Parathyroid adenoma (tissue), 2 donors: ENCODE measurements around the gene SLC24A4.

Experiments used
- H2AFZ ChIP-seq: fragments of 300-600 bp; sonication (generic); one replicate; pipeline ENCODE4 v1.7.0; 2017; ENCODE audit warnings: antibody characterized with exemption, mild to moderate bottlenecking
- H3K27ac ChIP-seq: fragments of 300-600 bp; sonication (generic); one replicate; pipeline ENCODE4 v1.7.0; 2017
- H3K27me3 ChIP-seq: fragments of 300-600 bp; sonication (generic); one replicate; pipeline ENCODE4 v1.7.0; 2017; ENCODE audit warnings: low read length; ENCODE audit not compliant: control insufficient read depth, insufficient read depth
- H3K36me3 ChIP-seq: fragments of 300-600 bp; sonication (generic); one replicate; pipeline ENCODE4 v1.7.0; 2017; ENCODE audit warnings: low read length; ENCODE audit not compliant: control insufficient read depth, insufficient read depth
- H3K4me1 ChIP-seq: fragments of 300-600 bp; sonication (generic); one replicate; pipeline ENCODE4 v1.7.0; 2017; ENCODE audit warnings: control low read depth
- H3K4me2 ChIP-seq: fragments of 300-600 bp; sonication (generic); one replicate; pipeline ENCODE4 v1.7.0; 2017; ENCODE audit warnings: low read length
- H3K4me3 ChIP-seq: fragments of 300-600 bp; sonication (generic); one replicate; pipeline ENCODE4 v1.7.0; 2017; ENCODE audit warnings: low read depth, low read length
- H3K79me2 ChIP-seq: fragments of 300-600 bp; sonication (generic); one replicate; pipeline ENCODE4 v1.7.0; 2017; ENCODE audit warnings: control low read depth
- H3K9ac ChIP-seq: fragments of 300-600 bp; sonication (generic); one replicate; pipeline ENCODE4 v1.7.0; 2017; ENCODE audit warnings: mild to moderate bottlenecking
- H3K9me3 ChIP-seq: fragments of 300-600 bp; sonication (generic); one replicate; pipeline ENCODE4 v1.7.0; 2017; ENCODE audit warnings: low read length; ENCODE audit not compliant: control insufficient read depth
- CTCF ChIP-seq: fragments of 300-600 bp; sonication (generic); IDR thresholded peaks from one replicate; pipeline ENCODE4 v1.7.0; 2017; ENCODE audit warnings: antibody characterized with exemption, mild to moderate bottlenecking
- donor health status: primary hyperparathyroidism.

SLC24A4 gene

GRCh38 chr14:92490239-92490959 is 167.4 kb downstream of the SLC24A4 start:
- H3K4me2 ChIP-seq = no peak overlapping the region
- no peak for TF ChIP-seq CTCF
- H3K9me3 ChIP-seq = no peaks in the 10 kb centered on the region
- H3K27me3 ChIP-seq = no peaks in the 10 kb centered on the region
- H3K4me1 ChIP-seq = no peaks in the 10 kb centered on the region
- H2AFZ ChIP-seq = no peak overlapping the region
- H3K27ac ChIP-seq = no peak overlapping the region
- no peak overlapping the region for H3K9ac ChIP-seq
- no peak overlapping the region for H3K4me3 ChIP-seq
- H3K79me2 ChIP-seq = no peaks in the 10 kb centered on the region
- no peaks in the 10 kb centered on the region for H3K36me3 ChIP-seq

DNA sequence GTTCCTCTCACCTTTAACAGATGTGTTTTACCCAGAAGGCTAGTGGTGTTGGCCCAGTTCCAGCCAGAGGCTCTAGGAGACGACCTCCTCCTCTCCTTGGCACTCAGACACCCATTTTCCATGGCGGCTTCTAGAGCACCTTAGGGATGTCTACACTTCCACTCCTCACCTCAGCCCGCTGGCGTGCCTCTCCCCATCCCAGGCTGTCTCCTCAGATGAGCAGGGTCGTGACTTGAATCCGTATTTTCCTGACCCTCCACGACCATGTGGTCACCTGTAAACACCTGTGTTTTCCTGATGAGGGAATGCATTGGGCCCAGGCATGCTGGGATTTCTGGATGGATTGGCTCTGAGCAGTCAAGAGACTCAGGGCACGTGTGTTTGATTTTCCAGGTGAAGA is 168.8 kb downstream of the SLC24A4 start:
- no peaks in the 10 kb centered on the region for H3K27me3 ChIP-seq
- H3K79me2 ChIP-seq = no peaks in the 10 kb centered on the region
- H3K9me3 ChIP-seq = no peaks in the 10 kb centered on the region
- H3K36me3 ChIP-seq = no peaks in the 10 kb centered on the region
- H3K4me3 ChIP-seq = no peak overlapping the region
- H2AFZ ChIP-seq = no peak overlapping the region
- no peak overlapping the region for H3K4me2 ChIP-seq
- no peak overlapping the region for H3K27ac ChIP-seq
- TF ChIP-seq CTCF = no peak
- no peak overlapping the region for H3K9ac ChIP-seq
- H3K4me1 ChIP-seq = no peaks in the 10 kb centered on the region

GRCh38 chr14:92492258-92492657 is 169.3 kb downstream of the SLC24A4 start:
- Histone ChIP-seq H3K27ac (no peak overlapping the region), H3K9me3 (no peaks in the 10 kb centered on the region), H3K79me2 (no peaks in the 10 kb centered on the region), H3K4me2 (no peak overlapping the region), H3K36me3 (no peaks in the 10 kb centered on the region), H2AFZ (no peak overlapping the region), H3K4me3 (no peak overlapping the region), H3K4me1 (no peaks in the 10 kb centered on the region), H3K9ac (no peak overlapping the region), H3K27me3 (no peaks in the 10 kb centered on the region)
- TF ChIP-seq CTCF = no peak

DNA sequence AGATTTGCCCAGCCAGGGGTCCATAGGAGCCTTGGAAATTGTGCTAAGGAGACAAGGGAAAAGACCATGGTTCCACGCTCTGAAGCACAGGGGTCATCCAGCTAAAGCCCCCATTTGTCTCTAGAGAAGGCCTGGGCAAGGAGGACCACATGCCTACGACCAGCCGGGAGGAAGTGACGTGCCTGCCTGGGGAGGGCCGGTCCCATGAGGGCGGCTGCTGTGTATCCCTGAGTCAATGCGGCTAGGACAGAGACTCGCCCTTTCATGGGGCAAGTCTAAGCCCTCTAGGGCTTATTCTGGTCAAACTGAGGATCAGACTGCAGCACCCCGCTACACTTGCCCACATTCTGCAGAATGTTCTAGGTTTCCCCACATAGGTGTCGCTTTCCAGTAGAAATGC is 170.1 kb downstream of the SLC24A4 start:
- Histone ChIP-seq H3K27ac (no peak overlapping the region), H3K4me3 (no peak overlapping the region)
- no peak for TF ChIP-seq CTCF

GRCh38 chr14:92493492-92493891 is 170.5 kb downstream of the SLC24A4 start:
- Histone ChIP-seq H3K4me1 (no peaks in the 10 kb centered on the region), H3K4me3 (no peak overlapping the region), H3K9me3 (no peaks in the 10 kb centered on the region), H2AFZ (no peak overlapping the region), H3K9ac (no peak overlapping the region), H3K79me2 (no peaks in the 10 kb centered on the region), H3K27me3 (no peaks in the 10 kb centered on the region), H3K36me3 (no peaks in the 10 kb centered on the region), H3K4me2 (no peak overlapping the region), H3K27ac (no peak overlapping the region)
- TF ChIP-seq CTCF = no peak

More for the DNA sequence above, 170.1 kb downstream of the SLC24A4 start:
- no peak overlapping the region for H3K4me2 ChIP-seq
- no peak overlapping the region for H3K9ac ChIP-seq
- no peaks in the 10 kb centered on the region for H3K27me3 ChIP-seq
- no peaks in the 10 kb centered on the region for H3K79me2 ChIP-seq
- no peaks in the 10 kb centered on the region for H3K36me3 ChIP-seq
- no peaks in the 10 kb centered on the region for H3K9me3 ChIP-seq
- no peaks in the 10 kb centered on the region for H3K4me1 ChIP-seq
- H2AFZ ChIP-seq = no peak overlapping the region
